Osteoblast (primary cell): ENCODE data around the gene TMEM219. TPM values are rescaled to one million over a fixed set of nuclear protein-coding genes. Genes with fewer than 3 reads are reported as not detected.
A peak's percentile ranks its signal among the peaks of the same experiment; 100 is the strongest.

Experiments
- DNase-seq: peaks from one replicate; pipeline ENCODE4 v3.0.0; 2011; ENCODE audit warnings: low spot score, mixed read lengths; ENCODE audit not compliant: insufficient read length; ENCODE audit errors: missing footprints
- H2AFZ ChIP-seq: 2 replicates; pipeline ENCODE4 v1.6.0; 2011; ENCODE audit warnings: mild to moderate bottlenecking, low read length
- H3K27ac ChIP-seq: 2 replicates; pipeline ENCODE4 v1.5.1; 2011; ENCODE audit warnings: mild to moderate bottlenecking, low read depth, low read length, moderate library complexity
- H3K27me3 ChIP-seq: 2 replicates; pipeline ENCODE4 v1.6.0; 2012; ENCODE audit warnings: mild to moderate bottlenecking, control low read depth, inconsistent platforms, low read length, moderate library complexity; ENCODE audit not compliant: insufficient read depth
- H3K36me3 ChIP-seq: 2 replicates; pipeline ENCODE4 v1.5.1; 2011; ENCODE audit warnings: mild to moderate bottlenecking, low read length, control low read depth, moderate library complexity; ENCODE audit not compliant: insufficient read depth
- H3K4me1 ChIP-seq: 2 replicates; pipeline ENCODE4 v1.5.1; 2011; ENCODE audit warnings: mild to moderate bottlenecking, low read length, control low read depth, moderate library complexity; ENCODE audit not compliant: insufficient read depth
- H3K4me2 ChIP-seq: 2 replicates; pipeline ENCODE4 v1.6.0; 2011; ENCODE audit warnings: mild to moderate bottlenecking, low read length; ENCODE audit not compliant: insufficient read depth
- H3K4me3 ChIP-seq: fragments of 200-600 bp; sonication (generic); 3 replicates; pipeline ENCODE4 v1.5.1; 2012; ENCODE audit warnings: mild to moderate bottlenecking, low read length, inconsistent platforms; ENCODE audit not compliant: insufficient read depth
- H3K79me2 ChIP-seq: 2 replicates; pipeline ENCODE4 v1.6.0; 2012; ENCODE audit warnings: mild to moderate bottlenecking, low read length, control low read depth, inconsistent platforms; ENCODE audit not compliant: insufficient read depth
- H3K9me3 ChIP-seq: 2 replicates; pipeline ENCODE4 v1.5.1; 2011; ENCODE audit warnings: low read depth, low read length, control low read depth
- H4K20me1 ChIP-seq: 2 replicates; pipeline ENCODE4 v1.6.0; 2012; ENCODE audit warnings: mild to moderate bottlenecking, low read length, control low read depth; ENCODE audit not compliant: insufficient read depth
- total RNA-seq: library from RNA; depleted of rRNA; stranded (reverse); fragments of >200 nt; gene quantifications from 2 replicates; pipeline ENCODE4 v1.2.3, GENCODE V29; 2012
- TF ChIP-seq, protein P1 (sequence below): IDR thresholded peaks from 2 replicates; pipeline ENCODE4 v1.5.1; 2011; ENCODE audit warnings: mild to moderate bottlenecking, low read depth, low read length, moderate library complexity; ENCODE audit errors: extremely low read depth

The TMEM219 gene
- total RNA-seq, 1 donor = 84.0 TPM

DNA sequence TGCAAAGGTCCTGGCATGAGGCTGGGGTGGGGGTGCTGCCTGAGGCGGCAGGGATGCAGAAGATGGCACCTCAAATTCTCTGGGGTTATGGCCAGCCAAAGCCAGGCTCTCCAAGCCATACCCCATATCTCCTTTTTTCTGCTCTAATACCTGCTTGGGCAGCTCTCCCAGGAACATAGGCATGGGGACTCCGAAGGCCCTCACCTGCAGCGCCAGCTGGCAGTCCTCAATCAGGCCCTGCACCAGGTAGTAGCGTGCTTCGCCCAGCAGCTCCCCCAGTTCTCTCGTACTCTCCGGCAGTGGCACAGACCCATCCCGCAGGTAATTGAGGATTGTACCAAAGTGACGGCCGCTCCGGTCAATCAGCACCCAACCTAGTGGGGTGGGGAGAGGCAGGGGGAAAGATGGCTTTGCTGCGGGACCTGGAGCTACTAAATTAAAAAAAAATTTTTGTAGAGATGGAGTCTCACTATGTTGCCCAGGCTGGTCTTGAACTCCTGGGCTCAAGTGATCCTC is 38.8 kb upstream of the TMEM219 start:
- no peak overlapping the region for H3K4me3 ChIP-seq
- no peaks in the 10 kb centered on the region for H3K9me3 ChIP-seq
- H3K27me3 ChIP-seq = no peaks in the 10 kb centered on the region
- H3K27ac ChIP-seq = no peak overlapping the region
- H3K36me3 ChIP-seq = peaks cover 35% of the 10 kb centered on the region
- peaks cover 13% of the 10 kb centered on the region for H4K20me1 ChIP-seq
- H3K79me2 ChIP-seq = peaks cover 54% of the 10 kb centered on the region
- H2AFZ ChIP-seq = no peak overlapping the region
- peaks cover 17% of the 10 kb centered on the region for H3K4me1 ChIP-seq
- TF ChIP-seq, protein P1, sequence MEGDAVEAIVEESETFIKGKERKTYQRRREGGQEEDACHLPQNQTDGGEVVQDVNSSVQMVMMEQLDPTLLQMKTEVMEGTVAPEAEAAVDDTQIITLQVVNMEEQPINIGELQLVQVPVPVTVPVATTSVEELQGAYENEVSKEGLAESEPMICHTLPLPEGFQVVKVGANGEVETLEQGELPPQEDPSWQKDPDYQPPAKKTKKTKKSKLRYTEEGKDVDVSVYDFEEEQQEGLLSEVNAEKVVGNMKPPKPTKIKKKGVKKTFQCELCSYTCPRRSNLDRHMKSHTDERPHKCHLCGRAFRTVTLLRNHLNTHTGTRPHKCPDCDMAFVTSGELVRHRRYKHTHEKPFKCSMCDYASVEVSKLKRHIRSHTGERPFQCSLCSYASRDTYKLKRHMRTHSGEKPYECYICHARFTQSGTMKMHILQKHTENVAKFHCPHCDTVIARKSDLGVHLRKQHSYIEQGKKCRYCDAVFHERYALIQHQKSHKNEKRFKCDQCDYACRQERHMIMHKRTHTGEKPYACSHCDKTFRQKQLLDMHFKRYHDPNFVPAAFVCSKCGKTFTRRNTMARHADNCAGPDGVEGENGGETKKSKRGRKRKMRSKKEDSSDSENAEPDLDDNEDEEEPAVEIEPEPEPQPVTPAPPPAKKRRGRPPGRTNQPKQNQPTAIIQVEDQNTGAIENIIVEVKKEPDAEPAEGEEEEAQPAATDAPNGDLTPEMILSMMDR = no peak
- DNase-seq = no peak
- H3K4me2 ChIP-seq = no peak overlapping the region

DNA sequence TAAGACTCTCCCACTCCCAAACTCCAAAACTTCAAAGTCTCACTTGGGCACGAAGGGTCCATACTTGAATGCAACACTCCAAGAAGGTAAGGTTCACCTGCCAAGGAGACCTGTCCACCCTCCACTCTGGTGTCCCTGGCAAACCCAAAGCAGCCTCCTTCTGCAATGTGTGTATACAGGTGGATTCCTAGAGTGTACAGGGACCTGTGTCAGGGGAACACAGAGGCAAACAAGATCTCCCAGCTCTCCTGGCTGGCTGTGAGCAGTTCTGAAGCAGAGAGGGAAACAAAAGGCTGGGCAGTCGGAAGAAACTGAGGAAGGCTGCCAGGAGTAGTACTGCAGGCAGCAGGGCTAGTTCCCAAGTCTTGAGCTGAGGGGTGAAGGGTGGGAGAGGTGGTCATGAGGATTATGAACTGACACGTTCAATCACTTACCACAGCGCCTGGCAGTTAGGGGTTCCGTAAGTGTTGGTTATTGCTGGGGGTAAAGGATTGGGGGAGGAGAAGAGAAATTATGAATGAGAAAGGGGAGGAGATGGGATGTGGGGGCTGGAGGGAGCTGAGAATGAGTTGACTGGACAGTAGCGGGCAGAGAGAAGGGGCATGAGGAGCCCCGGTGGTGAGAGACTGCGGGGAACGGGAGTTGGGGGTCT is 36.6 kb upstream of the TMEM219 start:
- H3K4me2 ChIP-seq = peak overlapping the region; percentile 100
- peaks cover 17% of the 10 kb centered on the region for H3K4me1 ChIP-seq
- TF ChIP-seq, protein P1 = no peak
- peak; percentile 25 for DNase-seq
- H3K9me3 ChIP-seq = no peaks in the 10 kb centered on the region
- peak overlapping the region; percentile 84 for H3K27ac ChIP-seq
- H3K36me3 ChIP-seq = peaks cover 24% of the 10 kb centered on the region
- H3K79me2 ChIP-seq = peaks cover 51% of the 10 kb centered on the region
- peaks cover 13% of the 10 kb centered on the region for H4K20me1 ChIP-seq
- peak overlapping the region; percentile 95 for H3K4me3 ChIP-seq
- H2AFZ ChIP-seq = peak overlapping the region; percentile 39
- no peaks in the 10 kb centered on the region for H3K27me3 ChIP-seq

DNA sequence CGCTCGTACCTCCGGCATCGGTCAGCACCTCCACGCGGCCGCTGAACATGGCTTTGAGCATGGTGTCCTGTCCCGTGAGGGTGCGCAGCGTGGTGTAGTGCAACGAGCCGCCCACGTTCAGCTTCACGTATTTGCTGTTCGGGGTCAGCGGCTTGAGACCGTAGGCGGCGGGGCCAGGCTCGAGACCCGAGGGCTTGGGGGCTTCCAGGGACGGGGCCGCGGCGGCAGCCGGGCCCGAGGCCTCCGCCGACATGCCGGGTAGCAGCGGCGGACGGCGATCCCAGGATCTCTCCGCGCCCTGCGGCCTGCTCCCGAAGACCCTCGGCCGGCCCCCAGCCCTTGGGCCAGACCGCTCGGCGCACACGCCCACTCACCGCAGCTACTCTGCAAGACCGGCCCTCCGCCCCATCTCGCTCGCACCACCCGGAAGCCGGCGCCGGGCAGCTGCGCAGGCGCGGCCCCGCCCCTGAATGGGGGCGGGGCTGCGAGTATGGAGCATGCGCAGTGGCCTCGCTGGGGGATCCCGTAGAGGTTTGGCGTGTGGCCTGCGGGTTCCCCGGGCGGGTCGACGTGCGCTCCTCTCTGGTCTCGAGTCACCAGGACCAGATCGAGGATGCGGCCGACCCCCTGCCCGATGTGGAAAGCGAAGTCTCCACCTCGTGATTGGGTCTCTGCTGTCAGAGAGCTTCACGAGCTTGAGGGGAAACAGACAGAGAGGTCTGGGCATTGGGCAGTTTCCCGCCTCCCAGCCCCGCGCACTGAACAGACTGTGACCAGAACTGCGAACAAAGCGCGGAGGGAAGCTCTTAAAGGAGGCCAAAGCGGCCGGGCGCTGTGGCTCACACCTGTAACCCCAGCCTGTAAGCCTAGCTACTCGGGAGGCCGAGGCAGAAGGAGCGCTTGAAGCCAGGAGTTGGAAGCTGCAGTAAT is 35.8 kb upstream of the TMEM219 start, which contains the start of gene KCTD13:
Gene KCTD13 (minus strand): TSS at position 446 of the 930 bp plus-strand sequence. CDS start 193 bp downstream, at position 253.
- Histone ChIP-seq H3K27me3 (no peaks in the 10 kb centered on the region), H3K36me3 (peaks cover 16% of the 10 kb centered on the region), H4K20me1 (peaks cover 13% of the 10 kb centered on the region), H2AFZ (peak within 1 kb of the TSS; percentile 99), H3K4me3 (peak within 1 kb of the TSS; percentile 95), H3K27ac (peak within 1 kb of the TSS; percentile 84), H3K4me2 (peak within 1 kb of the TSS; percentile 100), H3K9me3 (no peaks in the 10 kb centered on the region), H3K4me1 (peaks cover 17% of the 10 kb centered on the region), H3K79me2 (peaks cover 43% of the 10 kb centered on the region)
- DNase-seq = peak; percentile 99
- TF ChIP-seq, protein P1 = no peak
